ENCODE data around the gene ACER1. TPM values are rescaled to one million over a fixed set of nuclear protein-coding genes. Genes with fewer than 3 reads are reported as not detected.
"Not testable (repeated sequence)": the region's sequence is repeated elsewhere in the genome, so short reads cannot be mapped to it uniquely, and the experiment has no call there.

ACER1 gene
- total RNA-seq, 4 donors from 2014 or later: 56.9 to 135 (median 86.2) TPM

GRCh38 chr19:6352381-6353165, 19.2 kb upstream of the ACER1 start:
- H3K4me3 ChIP-seq (ENCODE audit: low read depth, poor library complexity, severe bottlenecking): no peak overlapping the region
- no peak for DNase-seq (ENCODE audit: low spot score in 2 of 2)
- WGBS, 2 donors: 76 to 87% methylated on average over 2 of the region's 2 CpGs
- intact Hi-C loops (cut with DNase I; ENCODE audit: low total_unique reads): no loop called here
- TF ChIP-seq POLR2A (IDR thresholded peaks at IDR 0.05) (no peak), CTCF (IDR thresholded peaks at IDR 0.05) (no peak)

GRCh38 chr19:6350688-6351087, 17.3 kb upstream of the ACER1 start:
- WGBS, 2 donors: 76 to 85% methylated on average over 2 of the region's 2 CpGs
- TF ChIP-seq CTCF (IDR thresholded peaks at IDR 0.05) (no peak), POLR2A (IDR thresholded peaks at IDR 0.05) (no peak)
- no peak overlapping the region for H3K4me3 ChIP-seq (ENCODE audit: low read depth, poor library complexity, severe bottlenecking)
- no peak for DNase-seq (ENCODE audit: low spot score in 2 of 2)
- intact Hi-C loops (cut with DNase I; ENCODE audit: low total_unique reads): no loop called here

GRCh38 chr19:6349271-6349670, 15.9 kb upstream of the ACER1 start:
- WGBS, 2 donors: 91 to 92% methylated on average over 2 of the region's 2 CpGs
- intact Hi-C loops (cut with DNase I; ENCODE audit: low total_unique reads): loop anchor here (5.0 kb wide), 1 partner anchor 1472 kb away; no protein-coding TSS in a partner anchor
- DNase-seq (ENCODE audit: low spot score in 2 of 2); H3K4me3 ChIP-seq (ENCODE audit: low read depth, poor library complexity, severe bottlenecking): not testable (repeated sequence)

- 67 to 79% methylated on average over 1 of the region's 1 CpG for WGBS, 2 donors
- DNase-seq (ENCODE audit: low spot score in 2 of 2): no peak
- no peak overlapping the region for H3K4me3 ChIP-seq (ENCODE audit: low read depth, poor library complexity, severe bottlenecking)
- no peak for TF ChIP-seq CTCF (IDR thresholded peaks at IDR 0.05)
- TF ChIP-seq POLR2A (IDR thresholded peaks at IDR 0.05): no peak
- intact Hi-C loops (cut with DNase I; ENCODE audit: low total_unique reads): no loop called here
Measured at GRCh38 chr19:6343462-6343861, 10.1 kb upstream of the ACER1 start.

GRCh38 chr19:6340493-6341201, 7.2 kb upstream of the ACER1 start:
- no peak for DNase-seq (ENCODE audit: low spot score in 2 of 2)
- TF ChIP-seq POLR2A (IDR thresholded peaks at IDR 0.05): no peak
- no peak for TF ChIP-seq CTCF (IDR thresholded peaks at IDR 0.05)
- H3K4me3 ChIP-seq (ENCODE audit: low read depth, poor library complexity, severe bottlenecking): no peak overlapping the region
- 58 to 72% methylated on average over 14 of the region's 14 CpGs for WGBS, 2 donors
- intact Hi-C loops (cut with DNase I; ENCODE audit: low total_unique reads): no loop called here

- H3K4me3 ChIP-seq (ENCODE audit: low read depth, poor library complexity, severe bottlenecking): no peak overlapping the region
- intact Hi-C loops (cut with DNase I; ENCODE audit: low total_unique reads): no loop called here
- TF ChIP-seq POLR2A (IDR thresholded peaks at IDR 0.05) (no peak), CTCF (IDR thresholded peaks at IDR 0.05) (no peak)
- 93% methylated on average over 6 of the region's 6 CpGs for WGBS, 2 donors
- DNase-seq (ENCODE audit: low spot score in 2 of 2): no peak
Measured at GRCh38 chr19:6334490-6335285, 1.3 kb upstream of the ACER1 start.

All from lower leg skin (tissue), 4 donors.